Right ventricle myocardium superior (tissue), 1 donor: Measurements from ENCODE around the gene NCL. TPM values are rescaled to one million over a fixed set of nuclear protein-coding genes. Genes with fewer than 3 reads are reported as not detected.
"Not testable (repeated sequence)": the region's sequence is repeated elsewhere in the genome, so short reads cannot be mapped to it uniquely, and the experiment has no call there.

Source experiments
- ATAC-seq: fragments of 200-7000 bp; cut with Tn5 transposase; one replicate; pipeline ENCODE4 v1.9.1; 2020; ENCODE audit warnings: mild to moderate bottlenecking; ENCODE audit not compliant: poor library complexity
- DNase-seq: peaks from one replicate; pipeline ENCODE4 v3.0.0-alpha.2; 2020
- intact Hi-C: fragments of 100-400 bp; cut with DNase I; formaldehyde crosslinking; loops from one replicate; pipeline ENCODE4 v1.11.2; 2022
- total RNA-seq: library from RNA; stranded (reverse); fragmentation: NEBNext Ultra II Directional; extraction: Animal tissue kit (Norgen Biotek cat#: 25700); gene quantifications from one replicate; pipeline ENCODE4 v1.2.1, GENCODE V29; 2021
- donor health status: DM: no; HTN: yes; CAD: no; lungs with severe emphysema.

Gene NCL
- total RNA-seq, 1 donor from 2014 or later: 190 TPM

GRCh38 chr2:231472816-231473215 lies 8.5 kb upstream of the NCL start:
- intact Hi-C loops: no loop called here
- DNase-seq (no peak), ATAC-seq (no peak)

GRCh38 chr2:231470246-231470900 lies 6.1 kb upstream of the NCL start:
- intact Hi-C loops: no loop called here
- ATAC-seq (no peak), DNase-seq (no peak)

GRCh38 chr2:231469583-231469950 lies 5.3 kb upstream of the NCL start:
- no peak for DNase-seq
- intact Hi-C loops: no loop called here
- ATAC-seq: no peak

- intact Hi-C loops: no loop called here
- DNase-seq: no peak
- no peak for ATAC-seq
Measured at GRCh38 chr2:231467613-231468530, 3.6 kb upstream of the NCL start.

GRCh38 chr2:231467016-231467545 lies 2.8 kb upstream of the NCL start:
- DNase-seq (no peak), ATAC-seq (no peak)
- intact Hi-C loops: no loop called here

- DNase-seq: peak; percentile 99
- ATAC-seq: peak; percentile 97
- intact Hi-C loops: loop anchor here (5.0 kb wide), 1 partner anchor 408 kb away; the partner anchor contains the start of gene PSMD1
Measured at GRCh38 chr2:231464576-231465540, 574 bp upstream of the NCL start.

GRCh38 chr2:231462729-231463465 lies 1.4 kb downstream of the NCL start:
- DNase-seq (no peak), ATAC-seq (no peak)
- intact Hi-C loops: loop anchor here (5.0 kb wide), 1 partner anchor 406 kb away; the partner anchor contains the start of gene PSMD1

GRCh38 chr2:231461516-231461971 lies 2.7 kb downstream of the NCL start:
- intact Hi-C loops: loop anchor here (5.0 kb wide), 1 partner anchor 404 kb away; the partner anchor contains the start of gene PSMD1
- DNase-seq (no peak), ATAC-seq (no peak)

GRCh38 chr2:231460841-231461240 lies 3.4 kb downstream of the NCL start:
- not testable (repeated sequence) for DNase-seq, ATAC-seq
- intact Hi-C loops: loop anchor here (5.0 kb wide), 1 partner anchor 404 kb away; the partner anchor contains the start of gene PSMD1

- intact Hi-C loops: loop anchor here (5.0 kb wide), 1 partner anchor 403 kb away; the partner anchor contains the start of gene PSMD1
- ATAC-seq (no peak), DNase-seq (no peak)
Measured at GRCh38 chr2:231460073-231460835, 4.0 kb downstream of the NCL start.

GRCh38 chr2:231458368-231458767 lies 5.9 kb downstream of the NCL start:
- DNase-seq (no peak), ATAC-seq (no peak)
- intact Hi-C loops: no loop called here

GRCh38 chr2:231457101-231457500 lies 7.2 kb downstream of the NCL start:
- DNase-seq (no peak), ATAC-seq (no peak)
- intact Hi-C loops: no loop called here

GRCh38 chr2:231456295-231457004 lies 7.8 kb downstream of the NCL start:
- DNase-seq: no peak
- intact Hi-C loops: no loop called here
- no peak for ATAC-seq

GRCh38 chr2:231455890-231456289 lies 8.4 kb downstream of the NCL start:
- intact Hi-C loops: no loop called here
- ATAC-seq: no peak
- no peak for DNase-seq

GRCh38 chr2:231455222-231455621 lies 9.1 kb downstream of the NCL start:
- intact Hi-C loops: no loop called here
- no peak for ATAC-seq

GRCh38 chr2:231454361-231454791 lies 9.9 kb downstream of the NCL start:
- intact Hi-C loops: loop anchor here (5.0 kb wide), 2 partner anchors 227 to 352 kb away; no protein-coding TSS in a partner anchor
- ATAC-seq: no peak
- DNase-seq: no peak

More at GRCh38 chr2:231455222-231455621, 9.1 kb downstream of the NCL start:
- DNase-seq: no peak
